Femur (tissue), 1 donor: ENCODE measurements around the gene LIMS2.

ENCODE experiments used
- DNase-seq: peaks from one replicate; pipeline ENCODE4 v3.0.0-alpha.2; 2017

Gene LIMS2

GRCh38 chr2:127644066-127645025 lies 31.0 kb downstream of the LIMS2 start:
- no peak for DNase-seq

GRCh38 chr2:127643439-127644065 lies 31.8 kb downstream of the LIMS2 start:
- no peak for DNase-seq

GRCh38 chr2:127642706-127643438 lies 32.5 kb downstream of the LIMS2 start:
- DNase-seq, result no peak

- DNase-seq, result no peak
Observed at GRCh38 chr2:127641846-127642507, 33.4 kb downstream of the LIMS2 start.

GRCh38 chr2:127641133-127641532 lies 34.2 kb downstream of the LIMS2 start:
- DNase-seq, result no peak

- peak; percentile 61 for DNase-seq
Observed at GRCh38 chr2:127640082-127641072, 35.0 kb downstream of the LIMS2 start.

- no peak for DNase-seq
Observed at GRCh38 chr2:127639111-127639474, 36.2 kb downstream of the LIMS2 start.

- peak; percentile 48 for DNase-seq
Observed at GRCh38 chr2:127638361-127639110, 36.8 kb downstream of the LIMS2 start.

- DNase-seq, result peak; percentile 71
Observed at GRCh38 chr2:127637725-127638252, 37.5 kb downstream of the LIMS2 start.

- DNase-seq, result no peak
Observed at GRCh38 chr2:127637236-127637630, 38.1 kb downstream of the LIMS2 start.

GRCh38 chr2:127636248-127637235 lies 38.8 kb downstream of the LIMS2 start:
- no peak for DNase-seq

- no peak for DNase-seq
Observed at GRCh38 chr2:127635380-127636237, 39.7 kb downstream of the LIMS2 start.

GRCh38 chr2:127634626-127635379 lies 40.5 kb downstream of the LIMS2 start:
- DNase-seq, result no peak

- peak; percentile 55 for DNase-seq
Observed at GRCh38 chr2:127634066-127634617, 41.2 kb downstream of the LIMS2 start.

GRCh38 chr2:127633556-127634065 lies 41.7 kb downstream of the LIMS2 start:
- DNase-seq, result no peak

GRCh38 chr2:127632592-127633489 lies 42.5 kb downstream of the LIMS2 start:
- DNase-seq, result no peak
